HFFc6 (cell line): Measurements from ENCODE around the gene WDR27. TPM values are rescaled to one million over a fixed set of nuclear protein-coding genes. Genes with fewer than 3 reads are reported as not detected.

Source experiments
- DNase-seq: peaks from one replicate; pipeline ENCODE4 v3.0.0-alpha.2; 2018
- H3K27ac Mint-ChIP-seq: 2 replicates; pipeline ENCODE4 v1.8.0; 2020; ENCODE audit warnings: mild to moderate bottlenecking, mixed read lengths
- H3K27me3 Mint-ChIP-seq: 2 replicates; pipeline ENCODE4 v1.8.0; 2021; ENCODE audit warnings: mild to moderate bottlenecking, moderate library complexity, mixed read lengths; ENCODE audit not compliant: insufficient read depth
- H3K36me3 Mint-ChIP-seq: 2 replicates; pipeline ENCODE4 v1.8.0; 2021; ENCODE audit warnings: low read depth, mixed read lengths
- H3K4me1 Mint-ChIP-seq: 2 replicates; pipeline ENCODE4 v1.8.0; 2020; ENCODE audit warnings: low read depth, mixed read lengths
- H3K4me3 Mint-ChIP-seq: 2 replicates; pipeline ENCODE4 v1.8.0; 2020; ENCODE audit warnings: mild to moderate bottlenecking, moderate library complexity, mixed read lengths
- H3K9me3 Mint-ChIP-seq: 2 replicates; pipeline ENCODE4 v1.8.0; 2020; ENCODE audit warnings: mild to moderate bottlenecking, mixed read lengths
- CTCF ChIP-seq: fragments of 200-600 bp; sonication (generic); IDR thresholded peaks from 2 replicates; pipeline ENCODE4 v1.5.0; 2021; ENCODE audit warnings: antibody characterized with exemption, mild to moderate bottlenecking
- total RNA-seq, 6 experiments: library from RNA; stranded (reverse); fragmentation: NEBNext Ultra II Directional; extraction: Animal tissue kit (Norgen Biotek cat#: 25700); gene quantifications; 2 replicates in 1 of 6; 3 replicates in 5 of 6; pipeline ENCODE4 v1.2.3, GENCODE V29; 2021

WDR27 gene
- total RNA-seq, 6 experiments from 2014 or later: 10.0 to 15.8 (median 12.1) TPM

- Mint-ChIP-seq H3K4me3 (no peak overlapping the region), H3K27me3 (peaks cover 25% of the 10 kb centered on the region), H3K36me3 (no peaks in the 10 kb centered on the region), H3K9me3 (no peaks in the 10 kb centered on the region), H3K4me1 (no peaks in the 10 kb centered on the region), H3K27ac (no peak overlapping the region)
- DNase-seq: no peak
- TF ChIP-seq CTCF: no peak
Measured at GRCh38 chr6:169738204-169738975, 36.6 kb upstream of the WDR27 start.

GRCh38 chr6:169729961-169730360 is 28.1 kb upstream of the WDR27 start:
- no peak for DNase-seq
- Mint-ChIP-seq H3K4me3 (no peak overlapping the region), H3K27ac (no peak overlapping the region), H3K4me1 (peaks cover 12% of the 10 kb centered on the region), H3K27me3 (peaks cover 16% of the 10 kb centered on the region), H3K9me3 (no peaks in the 10 kb centered on the region), H3K36me3 (no peaks in the 10 kb centered on the region)
- no peak for TF ChIP-seq CTCF

- H3K36me3 Mint-ChIP-seq: no peaks in the 10 kb centered on the region
- H3K9me3 Mint-ChIP-seq: no peaks in the 10 kb centered on the region
- no peak overlapping the region for H3K27ac Mint-ChIP-seq
- peaks cover 27% of the 10 kb centered on the region for H3K4me1 Mint-ChIP-seq
- H3K27me3 Mint-ChIP-seq: no peaks in the 10 kb centered on the region; the same call in 1 of the 2 replicates
- no peak for TF ChIP-seq CTCF
- no peak for DNase-seq
- no peak overlapping the region for H3K4me3 Mint-ChIP-seq
Measured at GRCh38 chr6:169726963-169727362, 25.1 kb upstream of the WDR27 start.

- Mint-ChIP-seq H3K4me3 (no peak overlapping the region; the same call in 1 of the 2 replicates), H3K9me3 (no peaks in the 10 kb centered on the region), H3K27me3 (no peaks in the 10 kb centered on the region; the same call in 1 of the 2 replicates), H3K36me3 (no peaks in the 10 kb centered on the region), H3K4me1 (peaks cover 27% of the 10 kb centered on the region), H3K27ac (no peak overlapping the region)
- no peak for TF ChIP-seq CTCF
- DNase-seq: no peak
Measured at GRCh38 chr6:169726049-169726400, 24.2 kb upstream of the WDR27 start.

- no peaks in the 10 kb centered on the region; the same call in 1 of the 2 replicates for H3K27me3 Mint-ChIP-seq
- H3K27ac Mint-ChIP-seq: peak overlapping the region; percentile 91
- peaks cover 27% of the 10 kb centered on the region for H3K4me1 Mint-ChIP-seq
- H3K4me3 Mint-ChIP-seq: peak overlapping the region; percentile 88
- no peaks in the 10 kb centered on the region for H3K9me3 Mint-ChIP-seq
- no peaks in the 10 kb centered on the region for H3K36me3 Mint-ChIP-seq
- no peak for TF ChIP-seq CTCF
- DNase-seq: peak; percentile 76
Measured at GRCh38 chr6:169725125-169726048, 23.6 kb upstream of the WDR27 start.
